Thymus (tissue), 11 donors: ENCODE results near the gene DPCD. TPM values are rescaled to one million over a fixed set of nuclear protein-coding genes. Genes with fewer than 3 reads are reported as not detected.

Source experiments
- DNase-seq, 9 donors: peaks; one replicate each; pipeline ENCODE4 v3.0.0-alpha.2; 2013; ENCODE audit warnings: low spot score in 9 of 9, low read depth in 6 of 9, missing footprints in 1 of 9
- H3K27ac ChIP-seq, 2 donors: one replicate each; pipeline ENCODE4 v1.5.1; 2013; ENCODE audit warnings: control low read depth in 1 of 2, low read depth in 1 of 2, low read length in 1 of 2, mild to moderate bottlenecking in 1 of 2, moderate library complexity in 1 of 2
- H3K27me3 ChIP-seq, 2 donors: one replicate each; pipeline ENCODE4 v1.5.1; 2013; ENCODE audit warnings: low read length in 1 of 2; ENCODE audit not compliant: control insufficient read depth in 2 of 2, insufficient read depth in 1 of 2
- H3K36me3 ChIP-seq, 2 donors: one replicate each; pipeline ENCODE4 v1.5.1; 2013; ENCODE audit warnings: low read length in 1 of 2, mild to moderate bottlenecking in 1 of 2, moderate library complexity in 1 of 2; ENCODE audit not compliant: control insufficient read depth in 2 of 2, insufficient read depth in 2 of 2
- H3K4me1 ChIP-seq, 2 donors: one replicate each; pipeline ENCODE4 v1.5.1; 2013; ENCODE audit warnings: low read length in 2 of 2; ENCODE audit not compliant: control insufficient read depth in 2 of 2, insufficient read depth in 2 of 2
- H3K4me3 ChIP-seq, 2 donors: one replicate each; pipeline ENCODE4 v1.5.1; 2013; ENCODE audit warnings: low read length in 2 of 2, control low read depth in 1 of 2, mild to moderate bottlenecking in 1 of 2
- H3K9me3 ChIP-seq, 2 donors: one replicate each; pipeline ENCODE4 v1.5.1; 2013; ENCODE audit warnings: low read length in 1 of 2, mild to moderate bottlenecking in 1 of 2; ENCODE audit not compliant: control insufficient read depth in 2 of 2, insufficient read depth in 1 of 2
- whole genome bisulfite sequencing: extraction: QIAGEN DNeasy Blood & Tissue Kit; methylation state at CpG from one replicate; pipeline ENCODE4 v1.1.7; 2013; 5-methylcytosine and 5-hydroxymethylcytosine counted together
- polyA plus RNA-seq: library from polyadenylated mRNA; stranded (reverse); fragments of 200-250 nt; gene quantifications from one replicate; pipeline ENCODE4 v1.2.3, GENCODE V29; 2013
- total RNA-seq: library from RNA; stranded (reverse); fragments of 120-200 nt; gene quantifications from one replicate; pipeline ENCODE4 v1.2.4, GENCODE V29; 2013
- donor health status: healthy.

DPCD gene
- total and polyA plus RNA-seq, 2 donors: 10.4 to 14.2 TPM

DNA sequence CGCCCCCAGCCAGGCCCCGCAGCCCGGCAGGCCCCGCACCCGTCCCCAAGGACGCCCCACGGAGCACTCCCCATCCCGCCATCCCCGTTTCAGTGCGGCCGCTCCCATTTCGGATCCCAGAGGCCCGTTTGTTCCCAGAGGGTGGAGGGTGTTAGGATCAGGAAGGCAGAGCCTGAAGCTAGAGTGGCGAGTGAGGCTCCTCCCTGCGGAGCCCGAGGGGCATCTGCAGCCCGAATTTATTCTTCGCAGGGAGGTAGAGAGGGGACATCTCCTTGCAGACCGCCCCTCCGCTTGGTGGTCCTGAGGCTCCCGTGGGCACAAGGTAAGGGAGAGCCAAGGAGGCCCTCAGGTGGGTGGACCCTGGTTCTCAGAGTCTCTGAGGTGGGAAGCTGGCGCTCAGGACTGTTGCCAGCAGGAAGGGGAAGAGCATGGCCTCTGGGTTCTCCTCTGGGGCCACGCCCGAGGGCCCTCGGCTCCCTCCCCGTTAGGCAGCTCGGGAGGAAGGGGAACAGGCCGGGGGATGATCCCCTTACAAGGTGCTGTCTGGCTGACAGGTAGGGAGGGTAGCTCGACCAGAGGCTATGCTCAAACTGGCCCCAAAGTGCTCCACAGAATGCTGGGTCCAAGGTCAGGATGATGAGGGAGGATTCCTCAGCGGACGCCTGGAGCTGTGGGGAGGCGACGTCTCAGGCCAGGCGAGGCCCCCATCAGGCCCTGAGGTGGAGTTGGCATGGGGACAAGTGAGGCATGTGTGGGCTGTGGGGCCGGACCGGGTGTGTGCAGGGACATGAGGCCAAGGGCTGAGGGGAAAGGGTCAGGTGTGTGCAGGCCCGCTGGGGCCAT lies 17.5 kb upstream of the DPCD start:
- peaks cover 0 to 18% of the 10 kb centered on the region in 2 donors for H3K4me1 ChIP-seq
- peak overlapping the region; percentile 11 to 54 for H3K4me3 ChIP-seq
- WGBS: 15% methylated on average over 37 of the region's 37 CpGs
- no peaks in the 10 kb centered on the region for H3K36me3 ChIP-seq
- no peak for DNase-seq
- H3K27me3 ChIP-seq: peaks cover 46 to 79% of the 10 kb centered on the region in 2 donors
- H3K9me3 ChIP-seq: peaks cover 0 to 12% of the 10 kb centered on the region in 2 donors
- H3K27ac ChIP-seq: no peak overlapping the region

GRCh38 chr10:101571271-101571925 lies 16.7 kb upstream of the DPCD start:
- Histone ChIP-seq H3K36me3 (no peaks in the 10 kb centered on the region), H3K27me3 (peaks cover 39 to 72% of the 10 kb centered on the region in 2 donors), H3K27ac (no peak overlapping the region), H3K9me3 (peaks cover 0 to 12% of the 10 kb centered on the region in 2 donors), H3K4me3 (no peak overlapping the region), H3K4me1 (peaks cover 0 to 15% of the 10 kb centered on the region in 2 donors)
- WGBS: 90% methylated on average over 8 of the region's 8 CpGs
- DNase-seq: no peak

GRCh38 chr10:101572126-101572525 lies 16.0 kb upstream of the DPCD start:
- Histone ChIP-seq H3K4me3 (no peak overlapping the region), H3K9me3 (peaks cover 0 to 12% of the 10 kb centered on the region in 2 donors), H3K36me3 (no peaks in the 10 kb centered on the region), H3K27me3 (peaks cover 31 to 65% of the 10 kb centered on the region in 2 donors), H3K4me1 (peaks cover 0 to 14% of the 10 kb centered on the region in 2 donors), H3K27ac (no peak overlapping the region)
- WGBS: 96% methylated on average over 7 of the region's 7 CpGs
- DNase-seq: no peak

- 94% methylated on average over 2 of the region's 2 CpGs for WGBS
Observed at GRCh38 chr10:101572785-101573184, 15.3 kb upstream of the DPCD start.

DNA sequence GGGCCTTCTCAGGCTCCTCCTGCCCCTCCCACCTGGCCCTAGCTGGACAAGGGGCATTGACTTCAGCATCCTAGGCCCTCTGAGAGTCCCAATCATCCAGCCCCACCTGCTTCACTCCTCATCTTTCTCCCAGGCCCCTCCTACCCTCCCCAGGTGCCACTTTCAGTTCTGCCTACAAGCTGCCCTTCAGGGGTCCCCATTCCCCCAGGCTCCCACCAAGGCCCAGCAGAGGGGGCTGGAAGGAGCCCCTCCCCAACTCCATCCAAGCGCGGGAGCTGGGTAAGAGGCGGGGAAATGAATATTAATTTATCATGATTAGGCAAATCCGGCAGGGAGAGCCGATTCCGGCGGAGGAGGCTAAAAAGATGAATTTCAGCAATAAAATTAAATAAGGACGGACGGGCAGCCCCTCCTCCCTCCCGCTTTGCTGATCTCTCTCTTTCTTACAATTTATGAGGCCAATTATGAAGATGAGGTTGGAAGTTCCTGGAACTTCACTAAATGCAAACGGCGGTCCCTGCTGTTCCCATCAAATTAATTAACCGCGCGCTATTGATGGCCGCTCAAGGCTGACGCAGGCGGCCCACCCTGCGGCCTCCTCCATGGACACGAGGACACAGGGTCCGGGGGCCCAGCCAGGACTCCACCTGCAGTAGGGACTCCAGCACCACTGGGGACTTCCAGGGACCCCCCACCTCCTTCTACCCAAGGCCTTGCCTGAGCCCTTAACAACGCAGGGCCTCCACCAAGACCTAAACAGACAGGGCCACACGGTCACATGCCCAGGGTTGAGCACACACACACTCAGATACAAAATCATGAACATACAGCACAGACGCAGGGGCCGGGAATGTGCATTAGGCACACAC lies 14.0 kb upstream of the DPCD start:
- H3K27me3 ChIP-seq: peaks cover 13 to 45% of the 10 kb centered on the region in 2 donors
- WGBS: 96% methylated on average over 25 of the region's 25 CpGs
- no peak overlapping the region for H3K4me3 ChIP-seq
- peaks cover 0 to 14% of the 10 kb centered on the region in 2 donors for H3K4me1 ChIP-seq
- H3K27ac ChIP-seq: no peak overlapping the region
- no peak for DNase-seq
- H3K36me3 ChIP-seq: peaks cover 0 to 2% of the 10 kb centered on the region in 2 donors
- H3K9me3 ChIP-seq: peaks cover 0 to 12% of the 10 kb centered on the region in 2 donors

More at GRCh38 chr10:101572785-101573184, 15.3 kb upstream of the DPCD start:
- no peaks in the 10 kb centered on the region for H3K36me3 ChIP-seq
- no peak overlapping the region for H3K4me3 ChIP-seq
- peaks cover 0 to 12% of the 10 kb centered on the region in 2 donors for H3K9me3 ChIP-seq
- H3K27me3 ChIP-seq: peaks cover 25 to 58% of the 10 kb centered on the region in 2 donors
- no peak overlapping the region for H3K27ac ChIP-seq
- no peak for DNase-seq
- peaks cover 0 to 14% of the 10 kb centered on the region in 2 donors for H3K4me1 ChIP-seq

GRCh38 chr10:101575091-101575490 lies 13.0 kb upstream of the DPCD start:
- no peak for DNase-seq
- Histone ChIP-seq H3K27me3 (peaks cover 3 to 35% of the 10 kb centered on the region in 2 donors), H3K36me3 (peaks cover 0 to 2% of the 10 kb centered on the region in 2 donors), H3K9me3 (peaks cover 0 to 12% of the 10 kb centered on the region in 2 donors), H3K4me3 (no peak overlapping the region), H3K4me1 (peaks cover under 1 to 8% of the 10 kb centered on the region in 2 donors), H3K27ac (no peak overlapping the region)
- 98% methylated on average over 3 of the region's 3 CpGs for WGBS

- peaks cover 0 to 2% of the 10 kb centered on the region in 2 donors for H3K36me3 ChIP-seq
Observed at GRCh38 chr10:101575580-101576210, 12.4 kb upstream of the DPCD start.

GRCh38 chr10:101576211-101576863 lies 11.8 kb upstream of the DPCD start:
- no peak overlapping the region for H3K27ac ChIP-seq
- H3K4me1 ChIP-seq: peaks cover 11 to 15% of the 10 kb centered on the region in 2 donors
- H3K36me3 ChIP-seq: peaks cover 0 to 2% of the 10 kb centered on the region in 2 donors
- WGBS: 98% methylated on average over 7 of the region's 7 CpGs
- peaks cover 0 to 23% of the 10 kb centered on the region in 2 donors for H3K27me3 ChIP-seq
- H3K4me3 ChIP-seq: no peak overlapping the region
- peaks cover 0 to 7% of the 10 kb centered on the region in 2 donors for H3K9me3 ChIP-seq
- no peak for DNase-seq

More at GRCh38 chr10:101575580-101576210, 12.4 kb upstream of the DPCD start:
- Histone ChIP-seq H3K4me3 (no peak overlapping the region), H3K27me3 (peaks cover 0 to 29% of the 10 kb centered on the region in 2 donors), H3K9me3 (peaks cover 0 to 11% of the 10 kb centered on the region in 2 donors), H3K27ac (no peak overlapping the region), H3K4me1 (peaks cover 7 to 9% of the 10 kb centered on the region in 2 donors)
- no peak for DNase-seq
- WGBS: 95% methylated on average over 7 of the region's 7 CpGs
